ENCODE data around the gene TIMM17A.

DNA sequence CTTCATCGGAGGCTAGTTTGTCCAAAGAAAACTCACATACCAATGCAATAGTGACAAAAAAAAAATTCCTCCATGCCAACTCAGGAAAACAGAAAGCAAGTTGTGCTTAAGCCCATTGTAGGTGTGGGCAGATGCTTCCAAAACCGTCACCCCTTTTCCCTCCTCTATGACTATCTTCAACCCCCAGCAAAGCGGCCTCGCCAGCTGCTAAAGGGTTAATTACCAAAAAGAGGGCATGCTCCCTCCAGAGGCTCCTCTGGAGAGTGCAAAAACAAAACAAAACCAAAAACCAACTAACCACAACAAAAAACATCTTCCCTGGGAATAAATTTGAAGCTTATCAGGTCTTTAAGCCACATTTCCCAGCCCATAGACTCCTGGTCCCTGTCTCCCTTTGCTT lies 10.1 kb upstream of the TIMM17A start:
- TF ChIP-seq, protein P1, sequence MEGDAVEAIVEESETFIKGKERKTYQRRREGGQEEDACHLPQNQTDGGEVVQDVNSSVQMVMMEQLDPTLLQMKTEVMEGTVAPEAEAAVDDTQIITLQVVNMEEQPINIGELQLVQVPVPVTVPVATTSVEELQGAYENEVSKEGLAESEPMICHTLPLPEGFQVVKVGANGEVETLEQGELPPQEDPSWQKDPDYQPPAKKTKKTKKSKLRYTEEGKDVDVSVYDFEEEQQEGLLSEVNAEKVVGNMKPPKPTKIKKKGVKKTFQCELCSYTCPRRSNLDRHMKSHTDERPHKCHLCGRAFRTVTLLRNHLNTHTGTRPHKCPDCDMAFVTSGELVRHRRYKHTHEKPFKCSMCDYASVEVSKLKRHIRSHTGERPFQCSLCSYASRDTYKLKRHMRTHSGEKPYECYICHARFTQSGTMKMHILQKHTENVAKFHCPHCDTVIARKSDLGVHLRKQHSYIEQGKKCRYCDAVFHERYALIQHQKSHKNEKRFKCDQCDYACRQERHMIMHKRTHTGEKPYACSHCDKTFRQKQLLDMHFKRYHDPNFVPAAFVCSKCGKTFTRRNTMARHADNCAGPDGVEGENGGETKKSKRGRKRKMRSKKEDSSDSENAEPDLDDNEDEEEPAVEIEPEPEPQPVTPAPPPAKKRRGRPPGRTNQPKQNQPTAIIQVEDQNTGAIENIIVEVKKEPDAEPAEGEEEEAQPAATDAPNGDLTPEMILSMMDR (conservative IDR thresholded peaks at IDR 0.05) = peak; percentile 42; the same call in 1 of the 2 replicates
- no peak for TF ChIP-seq EZH2 (IDR thresholded peaks at IDR 0.05; ENCODE audit: low read depth)
